ENCODE measurements around the gene TMEM117. TPM values are rescaled to one million over a fixed set of nuclear protein-coding genes. Genes with fewer than 3 reads are reported as not detected.

Gene TMEM117
- 7.6 TPM for polyA plus RNA-seq (2013, experiment 1 of 2; ENCODE audit: insufficient read length)
- polyA plus RNA-seq (2013, experiment 2 of 2; ENCODE audit: insufficient read length), result 8.0 TPM

- DNase-seq, result peak; percentile 52
Observed at GRCh38 chr12:43835656-43836474, at the start of gene TMEM117. TSS of gene TMEM117 (plus strand) at chr12:43836081.

GRCh38 chr12:43786899-43787693 lies 48.8 kb upstream of the TMEM117 start:
- DNase-seq, result no peak

GRCh38 chr12:43789941-43790340 lies 45.9 kb upstream of the TMEM117 start:
- DNase-seq, result peak; percentile 56

- DNase-seq, result no peak
Observed at GRCh38 chr12:43795716-43796280, 40.1 kb upstream of the TMEM117 start.

- no peak for DNase-seq
Observed at GRCh38 chr12:43797561-43798217, 38.2 kb upstream of the TMEM117 start.

- DNase-seq, result no peak
Observed at GRCh38 chr12:43805149-43805859, 30.6 kb upstream of the TMEM117 start.

- peak; percentile 84 for DNase-seq
Observed at GRCh38 chr12:43805860-43806736, 29.8 kb upstream of the TMEM117 start, which contains the start of gene TWF1. TSS of gene TWF1 (minus strand) at chr12:43806317. CDS start at chr12:43806245, 72 bp downstream.

- no peak for DNase-seq
Observed at GRCh38 chr12:43806737-43807072, 29.2 kb upstream of the TMEM117 start.

DNA sequence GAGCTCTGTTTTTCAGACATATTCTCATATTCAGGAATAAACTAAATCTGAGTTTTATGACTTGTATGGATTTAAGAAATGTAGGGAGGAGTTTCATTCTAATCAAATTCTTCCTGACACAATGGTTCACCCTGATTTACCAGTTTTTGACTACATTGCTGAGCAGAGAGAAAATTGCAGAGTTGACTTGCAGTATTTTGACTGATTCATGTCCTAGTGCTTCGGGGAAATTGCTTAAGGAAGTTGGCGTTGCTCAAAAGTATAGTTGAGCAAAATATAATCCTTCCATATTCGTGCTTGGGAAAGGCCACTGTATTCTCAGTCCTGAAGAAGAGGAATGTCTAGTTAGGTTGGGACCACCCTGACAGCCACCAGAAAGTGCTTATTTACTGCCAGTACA lies 28.5 kb upstream of the TMEM117 start:
- no peak for DNase-seq

- DNase-seq, result no peak
Observed at GRCh38 chr12:43812057-43812456, 23.8 kb upstream of the TMEM117 start.

DNA sequence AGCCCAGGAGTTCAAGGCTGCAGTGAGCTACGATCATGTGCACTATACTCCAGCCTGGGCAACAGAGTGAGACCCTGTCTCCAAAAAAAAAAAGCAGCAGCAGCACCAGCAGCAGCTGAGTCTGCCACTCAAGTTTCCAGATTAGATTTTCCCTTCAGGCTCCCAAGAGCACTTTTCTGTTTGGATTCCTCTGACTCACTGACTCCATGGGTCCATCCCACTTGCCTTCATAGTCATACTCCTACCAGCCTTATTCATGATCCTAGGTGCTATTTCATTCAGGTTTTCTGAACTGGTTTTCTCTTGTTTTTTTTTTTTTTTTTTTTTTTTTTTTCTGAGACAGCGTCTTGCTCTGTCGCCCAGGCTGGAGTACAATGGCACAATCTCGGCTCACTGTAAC lies 23.0 kb upstream of the TMEM117 start:
- DNase-seq, result no peak

DNA sequence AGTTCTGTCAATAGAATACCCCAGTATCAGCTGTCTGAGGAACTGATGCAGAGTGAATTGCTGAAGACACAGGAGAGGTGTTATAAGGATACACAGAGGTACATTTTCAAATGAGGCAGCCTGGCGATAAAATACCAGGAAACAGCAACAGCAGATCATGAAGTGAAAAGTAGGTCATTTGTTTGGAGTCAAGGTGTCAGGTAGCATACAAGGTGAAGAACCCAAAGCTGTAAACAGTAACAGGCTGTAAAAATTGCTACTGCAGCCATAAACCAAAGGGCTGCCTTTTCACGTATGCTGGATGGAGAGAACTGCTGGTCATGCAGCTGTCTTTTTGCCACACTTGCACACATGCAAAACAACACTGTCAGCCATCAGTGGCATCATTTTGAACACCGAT lies 20.5 kb upstream of the TMEM117 start:
- no peak for DNase-seq

GRCh38 chr12:43816168-43816567 lies 19.7 kb upstream of the TMEM117 start:
- DNase-seq, result no peak

DNA sequence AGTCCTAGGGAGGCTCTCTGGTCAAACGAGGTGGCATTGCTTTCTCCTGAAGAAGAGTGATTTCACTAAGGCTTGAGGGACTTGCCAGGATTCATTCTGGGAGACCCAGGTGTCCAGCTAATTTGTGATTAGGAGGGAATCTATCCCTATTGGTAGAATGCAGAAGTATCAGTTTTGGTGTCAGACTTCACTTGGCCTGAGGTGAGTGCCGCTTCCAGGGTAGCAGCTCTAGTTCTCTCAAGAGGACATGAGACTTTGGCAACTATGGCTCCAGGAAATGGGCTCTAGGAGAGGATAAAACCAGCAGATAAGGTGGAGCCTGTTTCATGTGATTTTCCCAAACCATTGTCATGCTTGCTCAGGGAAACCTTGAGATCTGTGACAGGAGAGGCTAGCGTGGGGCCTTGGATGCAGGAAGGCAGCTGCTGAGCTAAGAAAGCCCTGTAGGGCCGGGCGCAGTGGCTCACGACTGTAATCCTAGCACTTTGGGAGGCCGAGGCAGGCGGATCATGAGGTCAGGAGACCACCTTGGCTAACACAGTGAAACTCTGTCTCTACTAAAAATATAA lies 11.6 kb upstream of the TMEM117 start:
- DNase-seq, result no peak

- peak; percentile 18 for DNase-seq
Observed at GRCh38 chr12:43826681-43827080, 9.2 kb upstream of the TMEM117 start.

DNA sequence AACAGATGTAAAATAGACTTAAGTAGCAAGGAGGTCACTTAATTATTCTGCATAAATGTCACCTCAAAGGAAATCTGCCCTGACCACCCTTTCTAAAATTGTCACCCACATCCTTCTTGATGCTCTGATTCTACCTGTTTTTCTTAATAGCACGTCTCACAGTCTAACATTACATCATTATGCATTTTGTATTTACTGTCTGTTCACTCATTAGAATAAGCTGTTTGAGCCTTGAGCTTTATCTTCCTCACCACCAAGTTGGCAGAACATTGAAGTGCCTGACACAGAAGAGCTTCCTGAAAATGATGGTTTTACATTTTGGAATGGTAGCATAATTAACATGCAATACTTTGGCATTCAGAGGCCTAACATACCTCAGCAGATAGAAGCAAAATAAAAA lies 8.8 kb upstream of the TMEM117 start:
- DNase-seq, result no peak

DNA sequence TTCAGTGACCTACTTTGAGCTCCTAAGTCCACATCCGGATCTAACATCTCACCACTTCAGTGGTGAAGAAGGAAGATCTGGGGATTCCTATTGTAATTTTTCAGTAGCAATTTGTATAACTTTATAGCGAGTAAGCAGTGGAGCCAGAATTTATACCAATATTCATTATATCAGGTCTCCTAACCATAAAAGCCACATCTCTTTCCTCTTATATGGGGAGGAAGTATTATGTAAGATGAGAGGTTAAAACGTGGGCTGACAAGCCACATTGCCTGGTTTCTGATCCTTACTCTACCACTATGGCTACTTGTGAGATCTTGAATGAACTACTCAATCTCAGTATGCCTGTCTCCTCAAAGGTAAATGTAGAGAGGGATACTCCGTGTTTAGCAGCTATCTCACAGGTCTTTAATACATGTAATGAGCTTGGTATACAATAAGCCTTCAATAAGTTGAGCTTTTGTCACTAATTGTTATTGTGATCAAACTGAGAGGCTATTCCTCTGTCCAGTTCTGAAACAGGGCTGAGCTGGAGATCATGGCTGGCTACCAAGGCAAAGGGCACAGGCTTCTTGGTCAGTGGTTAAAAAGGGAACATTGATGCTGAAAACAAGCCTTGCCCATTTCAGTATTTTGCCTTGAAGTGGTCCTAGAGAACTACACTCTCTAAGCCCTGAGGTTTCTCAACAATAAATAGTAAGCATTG lies 3.3 kb upstream of the TMEM117 start:
- no peak for DNase-seq

DNA sequence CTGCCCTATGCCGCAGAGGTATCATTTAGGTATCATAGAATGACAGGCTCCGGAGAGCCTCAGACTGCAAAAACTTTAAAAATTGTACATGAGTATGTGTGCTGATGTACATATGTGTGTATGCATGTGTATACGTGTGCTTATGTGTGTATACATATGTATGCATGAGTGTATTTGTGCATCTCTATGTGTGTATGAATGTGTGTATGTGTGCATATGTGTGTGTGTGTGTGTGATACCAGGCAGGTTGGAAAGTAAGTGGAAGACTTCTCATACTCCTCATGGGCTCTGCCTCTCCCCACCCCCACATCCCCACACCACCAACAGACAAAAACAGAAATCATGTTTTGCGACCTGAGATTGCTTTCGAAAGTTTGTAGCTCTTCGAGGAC lies 621 bp upstream of the TMEM117 start:
- peak; percentile 1 for DNase-seq

- DNase-seq, result peak; percentile 23
Observed at GRCh38 chr12:43836475-43836989, 651 bp downstream of the TMEM117 start.

DNA sequence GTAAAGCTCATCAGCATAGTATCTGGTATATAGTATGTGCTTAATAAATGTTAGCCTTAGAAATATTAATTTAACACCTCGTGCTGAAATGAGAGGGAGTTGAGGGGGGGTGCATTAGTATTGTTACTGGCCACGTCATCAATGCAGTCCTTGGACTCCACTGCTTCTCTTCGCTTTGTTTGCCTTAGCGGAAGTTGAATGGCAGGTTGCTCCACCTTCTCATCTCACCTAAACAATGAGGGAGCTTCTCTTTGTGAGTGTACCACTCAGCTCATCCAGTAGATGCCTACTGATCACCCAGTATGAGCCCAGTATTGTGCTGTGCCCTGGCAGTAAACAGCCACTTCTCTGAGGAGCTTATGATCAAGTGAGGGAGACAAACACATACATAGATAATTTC lies 4.5 kb downstream of the TMEM117 start:
- DNase-seq, result no peak
